Left lobe of liver (tissue), 2 donors: ENCODE measurements around the gene EPN2. TPM values are rescaled to one million over a fixed set of nuclear protein-coding genes. Genes with fewer than 3 reads are reported as not detected.
"Not testable (repeated sequence)": the region's sequence is repeated elsewhere in the genome, so short reads cannot be mapped to it uniquely, and the experiment has no call there.

ENCODE experiments used
- ATAC-seq: fragments of 200-7000 bp; cut with Tn5 transposase; one replicate; pipeline ENCODE4 v1.9.1; 2020; ENCODE audit warnings: mild to moderate bottlenecking, moderate library complexity
- DNase-seq: peaks from one replicate; pipeline ENCODE4 v3.0.0-alpha.2; 2020; ENCODE audit warnings: low spot score
- total RNA-seq: library from RNA; stranded (reverse); gene quantifications from one replicate; pipeline ENCODE4 v1.2.1, GENCODE V29; 2021
- donor health status: DM: no; HTN: no; CAD: no; lungs with moderate emphysema.
- donor health status: DM: no; HTN: yes; CAD: no.

The EPN2 gene
- total RNA-seq, 1 donor from 2014 or later, result 13.1 TPM

DNA sequence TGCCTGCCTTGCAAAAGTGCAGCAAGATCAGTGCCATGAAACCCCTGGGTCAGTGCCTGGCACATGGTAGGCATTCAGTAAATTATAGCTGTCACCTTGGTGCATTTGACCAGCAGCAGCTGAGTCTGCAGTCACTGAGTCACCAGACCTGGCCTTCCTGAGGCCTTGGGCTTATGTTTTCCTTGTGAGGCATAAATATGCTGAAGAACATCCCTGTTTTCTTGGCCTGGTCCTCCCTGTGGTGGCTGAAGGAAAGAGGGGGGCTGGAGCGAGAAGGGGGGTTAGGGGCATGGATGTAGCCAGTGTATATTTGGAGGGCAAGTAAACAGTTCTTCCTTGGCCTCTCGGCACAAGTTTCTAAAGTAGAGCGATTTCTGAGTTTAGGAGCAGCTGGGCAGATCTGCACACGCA lies 26.5 kb downstream of the EPN2 start:
- peak; percentile 38 for ATAC-seq
- no peak for DNase-seq

DNA sequence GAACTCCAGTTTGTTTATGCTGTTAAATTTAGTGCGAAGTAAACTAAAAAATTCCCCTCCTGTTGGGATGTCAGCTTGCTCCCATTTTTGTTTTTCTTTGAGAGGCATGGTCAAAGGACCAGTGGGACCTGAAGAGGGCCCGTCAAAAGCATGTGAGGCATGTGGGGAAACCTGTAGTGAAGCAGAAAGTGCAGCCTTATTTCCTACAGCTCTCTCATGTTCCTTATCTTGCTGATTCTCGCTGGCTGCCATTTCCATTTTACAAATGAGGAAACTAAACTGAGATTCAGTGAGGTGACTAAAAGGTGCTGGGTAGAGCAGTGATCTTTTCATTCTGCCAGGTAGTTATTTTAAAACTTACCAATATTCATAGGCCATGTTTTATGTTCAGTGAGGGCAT lies 27.1 kb downstream of the EPN2 start:
- DNase-seq (no peak), ATAC-seq (no peak)

GRCh38 chr17:19264681-19265080 lies 27.5 kb downstream of the EPN2 start:
- ATAC-seq (no peak), DNase-seq (no peak)

DNA sequence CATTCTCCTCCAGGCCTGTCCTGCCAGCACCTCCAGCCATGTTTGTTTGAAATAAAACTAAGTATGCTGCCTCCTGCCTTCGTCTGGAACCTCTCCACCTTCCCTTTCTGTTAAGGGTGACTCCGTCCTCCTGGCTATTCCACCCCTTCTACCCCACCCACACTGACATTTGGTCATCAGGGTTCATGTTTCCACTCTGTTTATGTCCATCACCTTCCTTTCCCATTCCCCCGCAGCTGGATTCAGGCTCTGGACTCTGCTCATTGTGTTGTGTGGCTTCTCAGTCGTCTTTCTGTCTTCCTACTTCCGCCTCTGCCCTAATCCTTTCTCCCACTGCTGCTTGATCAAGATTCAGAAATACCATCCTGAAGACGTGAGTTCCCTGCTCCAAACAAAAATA lies 28.6 kb downstream of the EPN2 start:
- no peak for DNase-seq
- ATAC-seq, result no peak

DNA sequence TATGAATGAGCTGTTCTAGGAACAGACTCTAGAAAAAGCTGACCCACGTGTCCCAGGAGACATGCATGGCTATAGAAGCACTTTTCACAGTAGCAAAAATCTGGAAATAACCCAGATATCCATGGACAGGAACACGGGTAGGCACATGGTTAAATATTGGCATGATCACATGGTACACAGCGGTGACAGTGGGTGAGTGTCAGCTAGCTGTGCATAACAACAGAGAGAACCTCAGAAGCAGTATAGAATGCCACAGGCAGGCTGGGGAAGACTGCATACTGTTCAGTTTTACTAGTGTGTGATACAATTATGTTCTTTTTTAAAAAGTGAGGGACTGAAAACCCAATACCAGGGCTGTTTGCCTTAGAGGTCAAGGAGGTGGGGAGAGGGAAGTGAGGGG lies 31.4 kb downstream of the EPN2 start:
- ATAC-seq (peak; percentile 51), DNase-seq (no peak)

DNA sequence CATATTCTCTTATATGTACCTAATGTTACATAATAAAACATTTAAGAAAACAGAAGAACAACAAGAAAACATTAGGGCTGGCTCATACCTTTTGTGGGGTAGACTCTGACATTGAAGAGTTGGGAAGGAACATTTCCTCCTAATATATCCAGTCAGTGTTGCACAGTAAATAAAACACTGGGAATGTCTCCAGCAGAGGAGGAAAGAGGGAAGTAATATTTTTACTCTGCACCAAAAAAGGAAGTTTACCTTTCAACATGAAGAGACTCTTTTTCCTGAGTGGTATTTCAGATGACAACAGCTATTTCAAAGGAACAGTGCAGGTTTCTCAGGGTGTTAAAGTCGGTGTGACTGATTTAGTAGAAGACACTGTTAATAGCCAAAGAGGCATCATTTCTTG lies 31.9 kb downstream of the EPN2 start:
- peak; percentile 63 for ATAC-seq
- DNase-seq, result no peak

DNA sequence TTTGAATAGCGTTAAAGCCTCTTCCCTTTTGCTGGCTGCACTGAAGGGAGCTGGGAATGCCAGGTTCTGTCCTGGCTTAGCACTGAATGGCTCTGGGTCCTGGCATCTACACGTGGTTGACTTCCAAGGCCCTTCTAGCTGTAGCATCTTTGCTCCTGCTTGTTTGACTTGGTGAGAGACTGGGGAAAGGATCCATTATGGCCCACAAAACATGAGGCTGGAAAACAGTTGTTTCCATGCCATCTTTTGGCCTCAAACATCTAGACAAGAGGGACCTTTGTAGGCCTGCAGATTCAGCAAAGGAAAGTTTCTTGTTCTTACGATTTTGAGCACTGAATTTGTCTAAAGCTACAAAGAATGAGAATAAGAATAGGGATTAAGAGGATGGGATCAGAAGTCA lies 32.5 kb downstream of the EPN2 start:
- no peak for DNase-seq
- no peak for ATAC-seq

DNA sequence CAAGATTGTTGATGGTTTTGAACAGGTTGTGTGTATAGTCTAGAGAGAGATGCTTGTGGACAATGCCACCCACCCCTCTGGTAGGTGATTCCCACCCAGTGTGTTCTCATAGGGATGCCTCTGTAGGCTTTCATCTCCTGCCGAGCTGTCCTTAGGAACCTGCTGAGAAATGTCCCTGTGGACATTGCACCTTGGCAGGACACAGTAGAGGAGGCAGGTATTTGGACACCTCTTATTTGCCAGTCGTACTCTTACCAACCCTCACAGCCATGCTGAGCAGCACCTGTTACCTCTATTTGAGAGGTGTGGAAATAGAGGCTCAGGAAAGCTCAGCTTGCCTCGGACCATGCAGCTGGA lies 33.2 kb downstream of the EPN2 start:
- ATAC-seq (peak; percentile 90), DNase-seq (peak; percentile 65)

DNA sequence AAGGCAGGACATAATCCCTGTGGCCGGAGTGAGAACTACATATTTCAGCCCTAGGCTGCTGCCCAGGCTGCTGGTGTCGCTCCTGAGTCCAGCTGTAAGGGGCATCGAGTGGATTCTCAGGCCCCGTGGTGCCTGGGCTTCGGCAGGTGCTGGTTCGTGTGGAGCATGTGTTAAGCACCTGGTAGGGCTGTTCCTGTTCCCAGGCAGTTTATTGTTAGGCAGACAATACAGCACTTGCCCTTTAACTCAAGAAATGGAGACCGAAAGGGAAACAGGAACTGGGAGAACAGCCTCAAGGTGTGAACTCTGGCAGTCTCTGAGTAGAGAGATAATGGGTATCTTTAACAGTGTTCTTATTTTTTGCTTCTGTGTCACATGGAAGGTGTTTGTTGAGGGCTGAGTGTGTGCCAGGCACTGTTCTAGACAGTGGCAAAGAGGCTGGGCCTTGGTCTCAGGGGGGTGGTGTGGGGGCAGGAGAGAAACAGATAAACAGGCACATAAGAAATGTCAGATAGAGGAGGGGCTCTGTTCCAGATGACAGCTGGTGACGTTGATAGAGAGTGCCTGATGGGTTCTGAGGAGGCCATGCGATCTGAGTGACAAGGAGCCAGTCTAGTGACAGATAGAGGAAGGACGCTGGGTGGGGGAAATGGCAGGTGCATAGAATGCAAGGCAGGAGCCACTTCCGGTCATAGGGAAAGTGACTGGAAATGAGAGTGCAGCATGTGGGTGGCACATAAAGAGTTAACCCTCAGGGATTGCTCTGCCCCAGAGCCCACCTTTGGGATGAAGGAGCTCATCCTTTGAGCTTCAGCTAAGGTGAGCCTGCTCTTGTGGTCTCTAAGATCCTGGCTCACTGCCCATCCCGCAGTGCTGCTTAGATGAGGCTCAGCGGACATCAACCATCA lies 33.8 kb downstream of the EPN2 start:
- ATAC-seq (no peak), DNase-seq (no peak)

DNA sequence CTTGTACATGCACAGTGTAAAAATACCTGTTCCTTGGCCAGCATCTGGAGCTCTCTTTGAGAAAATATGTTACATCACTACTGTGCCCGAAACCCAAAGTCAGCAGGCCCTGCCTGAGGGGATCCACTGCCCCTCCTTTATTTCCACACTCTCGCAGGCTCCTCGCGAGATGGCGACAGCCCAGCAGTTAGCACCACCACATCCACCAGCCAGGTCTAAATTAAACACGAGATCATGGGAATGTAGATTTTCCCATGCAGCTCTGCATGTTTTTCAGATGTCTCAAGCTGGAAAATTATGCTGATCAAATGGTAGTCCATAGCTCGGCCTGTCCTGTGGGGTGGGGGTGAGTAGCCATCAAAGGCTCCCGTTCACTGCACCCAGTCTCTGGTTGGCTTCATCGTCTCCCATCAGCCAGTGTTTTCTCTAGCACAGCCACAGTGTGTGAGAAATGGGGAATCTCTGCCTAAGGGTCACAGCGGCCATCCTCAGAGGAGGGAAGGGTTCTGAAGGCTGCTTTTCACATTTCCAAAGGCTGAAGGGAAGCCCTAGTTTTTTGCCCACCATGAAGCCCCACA lies 34.7 kb downstream of the EPN2 start:
- no peak for ATAC-seq
- DNase-seq, result no peak

GRCh38 chr17:19273731-19274130 lies 36.6 kb downstream of the EPN2 start:
- ATAC-seq, result no peak

GRCh38 chr17:19274893-19275292 lies 37.7 kb downstream of the EPN2 start:
- ATAC-seq (no peak), DNase-seq (no peak)

More at GRCh38 chr17:19273731-19274130, 36.6 kb downstream of the EPN2 start:
- no peak for DNase-seq

DNA sequence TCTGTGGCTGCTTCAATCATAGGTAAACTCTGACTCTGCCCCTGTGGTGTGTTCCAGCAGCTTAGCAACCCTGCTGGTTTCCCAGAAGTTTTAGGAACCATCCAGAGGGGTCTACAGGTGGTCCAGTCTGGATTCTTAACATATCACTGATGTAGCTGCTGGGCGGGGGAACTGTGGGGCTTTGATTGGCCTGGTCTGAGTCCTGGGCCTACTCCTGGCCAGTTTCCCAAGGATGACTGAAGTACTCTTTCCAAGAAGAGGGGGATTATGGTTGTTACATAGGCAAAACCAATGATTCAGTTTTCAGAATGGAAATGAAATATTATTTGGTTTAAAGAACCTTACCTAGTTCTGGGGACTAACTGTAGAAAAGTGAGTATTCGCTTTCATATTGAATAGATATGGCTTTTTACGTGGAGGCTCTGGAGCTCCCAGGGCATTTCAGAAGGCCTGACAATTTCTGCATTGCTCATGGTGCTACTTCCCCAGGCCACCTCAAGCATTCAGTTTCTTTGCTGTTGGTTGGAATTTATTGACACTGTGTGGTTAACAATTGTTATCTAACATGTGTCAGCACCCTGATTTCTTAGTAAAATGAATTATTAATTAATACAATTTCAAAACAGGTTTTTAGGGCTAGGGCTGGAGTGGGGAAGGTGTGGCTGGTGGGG lies 38.4 kb downstream of the EPN2 start:
- ATAC-seq, result no peak
- no peak for DNase-seq

- not testable (repeated sequence) for ATAC-seq, DNase-seq
These were observed 41.1 kb downstream of the EPN2 start for GRCh38 chr17:19278284-19278683.

GRCh38 chr17:19278729-19279128 lies 41.6 kb downstream of the EPN2 start:
- no peak for ATAC-seq
- no peak for DNase-seq

DNA sequence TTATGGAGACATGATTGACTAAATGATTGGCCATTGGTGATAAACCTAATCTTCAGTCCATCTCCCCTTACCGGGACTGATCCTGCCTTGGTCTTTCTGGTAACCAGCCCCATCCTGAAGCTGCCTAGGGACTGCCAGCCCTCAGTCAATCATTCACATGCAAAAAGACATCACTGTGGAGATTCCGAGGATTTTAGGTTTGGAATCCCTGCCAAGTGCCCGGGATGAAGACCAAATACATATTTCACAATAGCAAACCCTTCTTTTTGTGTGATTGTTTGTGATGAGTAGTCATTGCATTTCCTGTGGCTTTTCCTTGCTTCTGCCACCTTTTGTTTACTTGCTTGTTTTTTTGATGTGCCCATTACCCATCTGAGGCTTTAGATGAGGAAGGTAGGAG lies 44.0 kb downstream of the EPN2 start:
- ATAC-seq, result peak; percentile 57
- no peak for DNase-seq

- ATAC-seq (no peak), DNase-seq (no peak)
These were observed 47.1 kb downstream of the EPN2 start for GRCh38 chr17:19284005-19284959.

DNA sequence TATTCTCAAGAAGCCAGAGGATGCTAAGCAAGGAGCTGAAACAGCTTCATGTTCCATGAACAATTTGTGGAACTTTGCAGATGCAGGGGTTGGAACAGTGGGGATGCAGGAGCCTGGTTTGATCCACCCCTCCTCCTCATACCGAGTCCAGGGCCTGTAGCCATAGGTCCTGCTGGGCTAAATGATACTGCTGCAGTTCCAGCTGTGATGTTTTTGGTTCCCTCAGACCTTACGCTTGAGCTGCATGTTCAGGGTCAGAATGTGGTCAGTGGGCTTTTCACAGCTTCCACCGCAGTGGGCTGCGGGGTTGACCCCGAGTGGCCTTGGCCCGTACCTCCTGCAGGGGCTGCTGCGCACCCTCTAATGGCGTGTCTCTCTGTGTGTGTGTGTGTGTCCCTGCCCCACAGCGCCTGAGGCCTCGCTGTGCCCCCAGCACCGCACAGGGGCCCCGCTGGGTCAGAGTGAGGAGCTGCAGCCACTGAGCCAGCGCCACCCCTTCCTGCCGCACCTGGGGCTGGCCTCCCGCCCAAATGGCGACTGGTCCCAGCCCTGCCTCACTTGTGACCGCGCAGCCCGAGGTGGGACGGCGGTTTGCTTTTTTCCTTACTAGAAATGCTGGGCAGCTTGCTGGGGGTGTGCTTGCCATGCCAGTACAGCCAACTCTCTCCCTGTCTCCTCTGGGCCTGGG lies 48.2 kb downstream of the EPN2 start:
- DNase-seq (no peak), ATAC-seq (no peak)

GRCh38 chr17:19286751-19287341 lies 49.7 kb downstream of the EPN2 start:
- ATAC-seq (no peak), DNase-seq (no peak)

GRCh38 chr17:19287651-19288050 lies 50.5 kb downstream of the EPN2 start:
- no peak for DNase-seq
- no peak for ATAC-seq
